ENCODE measurements around the gene LRRC59. TPM values are rescaled to one million over a fixed set of nuclear protein-coding genes. Genes with fewer than 3 reads are reported as not detected.

The LRRC59 gene
- total and polyA plus RNA-seq, 8 donors: 43.6 to 151 (median 54.3) TPM

- Histone ChIP-seq H3K9me3 (no peaks in the 10 kb centered on the region), H3K4me3 (no peak overlapping the region), H3K27ac (no peak overlapping the region), H3K36me3 (peaks cover 0 to 4% of the 10 kb centered on the region in 2 donors), H3K27me3 (no peaks in the 10 kb centered on the region), H3K4me1 (peaks cover 15 to 34% of the 10 kb centered on the region in 2 donors)
- TF ChIP-seq CTCF (IDR thresholded peaks at IDR 0.05): no peak
- ATAC-seq (no peak), DNase-seq (peak in 1 of 4 donors; percentile 8)
- intact Hi-C loops (cut with DNase I): no loop called here
Measured at GRCh38 chr17:50348522-50349242, 48.6 kb downstream of the LRRC59 start.

DNA sequence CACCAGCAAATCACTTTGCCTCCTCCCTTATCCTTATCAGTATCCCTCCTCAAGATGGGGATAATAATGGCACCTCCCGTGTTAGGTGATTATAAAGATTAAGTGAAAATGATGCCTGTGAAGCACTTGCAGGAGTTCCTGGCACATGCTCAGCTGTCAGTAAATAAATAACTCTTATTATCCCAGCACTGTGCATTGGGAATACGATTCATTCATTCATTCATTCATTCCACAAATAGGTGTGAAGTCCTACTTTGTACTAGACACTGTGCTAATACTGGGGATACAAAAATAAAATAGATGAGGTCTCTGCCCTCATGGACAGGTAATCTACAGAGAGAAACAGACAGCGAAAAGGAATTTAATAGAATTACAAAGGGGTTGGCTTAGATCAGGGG is 49.4 kb downstream of the LRRC59 start:
- Histone ChIP-seq H3K27ac (no peak overlapping the region), H3K27me3 (no peaks in the 10 kb centered on the region), H3K4me3 (no peak overlapping the region), H3K9me3 (no peaks in the 10 kb centered on the region), H3K36me3 (no peaks in the 10 kb centered on the region), H3K4me1 (peaks cover 15 to 34% of the 10 kb centered on the region in 2 donors)
- DNase-seq (no peak), ATAC-seq (no peak)
- intact Hi-C loops (cut with DNase I): no loop called here
- TF ChIP-seq CTCF (IDR thresholded peaks at IDR 0.05): no peak

DNA sequence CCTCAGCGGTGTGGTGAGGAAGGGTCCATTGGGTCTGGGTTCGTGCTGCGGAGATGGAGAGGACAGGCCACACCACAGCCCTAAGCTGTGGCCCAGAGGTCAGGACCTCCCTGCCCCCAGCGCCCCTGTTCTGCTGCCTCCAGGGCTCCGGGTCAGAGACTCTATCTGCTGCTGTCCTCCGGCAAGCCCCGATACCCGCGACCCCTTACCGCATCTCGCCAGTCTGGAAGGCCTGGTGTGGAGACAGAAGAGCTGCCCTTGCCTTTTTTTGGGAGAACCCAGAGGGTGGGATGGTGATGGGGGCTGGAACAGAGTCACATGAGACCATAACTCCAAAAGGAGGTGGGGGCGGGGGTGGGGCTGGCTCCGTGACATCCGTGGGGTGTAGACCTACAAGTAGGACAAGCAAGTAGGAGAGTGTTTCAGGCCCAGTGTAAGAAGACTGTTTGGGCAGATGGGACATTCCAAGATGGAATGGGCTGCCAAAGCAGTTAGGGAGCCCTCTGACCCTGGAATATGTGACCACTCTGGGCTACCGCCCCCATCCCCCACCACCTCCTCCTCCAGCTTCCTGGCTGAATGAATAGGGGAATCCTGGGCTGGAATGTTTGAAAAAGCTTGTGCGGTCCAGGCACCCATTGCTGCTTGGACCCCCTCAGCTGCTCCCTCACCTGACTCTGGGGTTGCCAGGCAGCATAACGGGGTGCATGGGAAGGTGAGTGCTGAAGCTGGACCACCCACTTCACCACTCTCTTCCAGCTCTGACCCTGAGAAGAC is 50.0 kb downstream of the LRRC59 start:
- no peak overlapping the region for H3K27ac ChIP-seq
- peak overlapping the region; percentile 67 for H3K4me3 ChIP-seq
- ATAC-seq: no peak

GRCh38 chr17:50346313-50347116 is 50.8 kb downstream of the LRRC59 start:
- H3K27ac ChIP-seq: peak overlapping the region in 1 of 2 donors; percentile 1
- H3K27me3 ChIP-seq: no peaks in the 10 kb centered on the region
- no peaks in the 10 kb centered on the region for H3K9me3 ChIP-seq
- H3K4me1 ChIP-seq: peaks cover 15 to 34% of the 10 kb centered on the region in 2 donors
- H3K36me3 ChIP-seq: no peaks in the 10 kb centered on the region
- peak; percentile 49 for ATAC-seq
- intact Hi-C loops (cut with DNase I): no loop called here
- TF ChIP-seq CTCF (IDR thresholded peaks at IDR 0.05): no peak
- H3K4me3 ChIP-seq: peak overlapping the region; percentile 67
- peak in 2 of 4 donors; percentile 60 to 87 for DNase-seq

More for the DNA sequence above, 50.0 kb downstream of the LRRC59 start:
- peaks cover 15 to 34% of the 10 kb centered on the region in 2 donors for H3K4me1 ChIP-seq
- peak in 1 of 4 donors; percentile 33 for DNase-seq
- no peaks in the 10 kb centered on the region for H3K9me3 ChIP-seq
- no peaks in the 10 kb centered on the region for H3K27me3 ChIP-seq
- H3K36me3 ChIP-seq: no peaks in the 10 kb centered on the region
- intact Hi-C loops (cut with DNase I): no loop called here
- TF ChIP-seq CTCF (IDR thresholded peaks at IDR 0.05): no peak
